GM12878 (cell line): ENCODE data around the gene PHLDB3. TPM values are rescaled to one million over a fixed set of nuclear protein-coding genes. Genes with fewer than 3 reads are reported as not detected.

Experiments
- BACH1 ChIP-seq: fragments of 450-650 bp; IDR thresholded peaks from 2 replicates; pipeline ENCODE4 v1.6.1; 2017; ENCODE audit warnings: mild to moderate bottlenecking, borderline replicate concordance
- ZNF207 ChIP-seq: fragments of 450-650 bp; IDR thresholded peaks from 2 replicates; pipeline ENCODE4 v1.6.1; 2014; ENCODE audit warnings: antibody characterized with exemption, mild to moderate bottlenecking, borderline replicate concordance
- polyA plus RNA-seq, 11 experiments: library from polyadenylated mRNA; depleted of rRNA in 4 of 11; unstranded in 6 of 11; stranded (reverse) in 5 of 11; fragments of >200 nt; fragmentation: Nextera tagmentation in 4 of 11; fragmentation: Illumina TruSeq in 1 of 11; extraction: Ambion mirVana in 4 of 11; extraction: Trizol in 1 of 11; gene quantifications; 1 replicate in 1 of 11; 2 replicates in 10 of 11; pipeline versions ENCODE4 v1.2.1 to v1.2.3, GENCODE V29; 2011 to 2016; ENCODE audit warnings: inconsistent platforms in 2 of 11, missing spikeins in 2 of 11, low read depth in 1 of 11
- total RNA-seq, 4 experiments: library from RNA; depleted of rRNA in 3 of 4; stranded (reverse); fragments of >200 nt in 3 of 4; fragmentation: Illumina TruSeq in 1 of 4; extraction: Trizol in 1 of 4; gene quantifications; 2 replicates each; pipeline versions ENCODE4 v1.2.1 to v1.2.3, GENCODE V29; 2013 to 2021
- TF ChIP-seq, protein P1 (sequence below): fragments of 450-650 bp; formaldehyde crosslinking; IDR thresholded peaks from 2 replicates; pipeline ENCODE4 v1.4.0; 2020; ENCODE audit warnings: mild to moderate bottlenecking, moderate library complexity
- TF ChIP-seq, protein P2 (sequence below): fragments of 450-650 bp; IDR thresholded peaks from 2 replicates; pipeline ENCODE4 v1.6.1; 2016; ENCODE audit warnings: mild to moderate bottlenecking

Gene PHLDB3
- total and polyA plus RNA-seq, 10 of the 15 experiments (the other 5 are each of a cell fraction or from before 2014, with no cell fraction given) = 0.13 to 13.0 (median 5.5) TPM

DNA sequence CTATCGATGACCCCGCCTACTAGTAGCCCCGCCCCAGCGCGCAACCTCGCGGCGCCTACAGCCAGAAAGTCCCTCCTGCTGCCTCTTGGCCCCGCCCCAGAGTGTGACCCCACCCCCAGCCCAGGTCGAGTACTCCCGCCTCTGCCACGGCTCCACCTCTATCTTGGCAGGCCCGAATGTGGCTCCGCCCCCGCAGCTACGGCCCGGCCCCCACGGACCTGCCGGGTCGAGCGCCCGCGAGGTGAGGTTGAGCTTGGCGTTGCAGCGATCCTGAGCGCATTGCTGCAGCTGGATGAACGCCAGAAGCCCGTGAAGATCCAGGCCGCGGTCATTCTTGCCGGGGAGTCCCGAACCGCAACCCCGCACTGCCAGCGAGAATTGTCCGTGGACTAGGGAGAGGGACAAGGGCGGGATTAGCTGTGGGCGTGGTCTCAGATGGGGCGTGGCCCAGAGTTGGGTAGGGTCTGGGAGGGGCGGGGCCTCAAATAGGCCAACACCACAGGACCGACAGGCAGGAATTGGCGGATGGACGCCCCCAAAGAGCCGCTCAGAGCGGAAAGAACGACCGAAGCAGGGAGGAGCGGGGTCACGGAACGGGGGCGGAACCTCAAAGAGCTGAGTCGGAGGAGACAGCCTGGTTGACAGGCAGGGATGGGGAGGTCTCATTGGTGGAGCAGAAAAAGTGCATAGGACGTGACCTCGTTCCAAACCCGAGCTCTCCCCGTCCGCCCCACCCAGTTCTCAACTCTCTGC, 41.0 kb downstream of the PHLDB3 start (continued):
- TF ChIP-seq, protein P1, sequence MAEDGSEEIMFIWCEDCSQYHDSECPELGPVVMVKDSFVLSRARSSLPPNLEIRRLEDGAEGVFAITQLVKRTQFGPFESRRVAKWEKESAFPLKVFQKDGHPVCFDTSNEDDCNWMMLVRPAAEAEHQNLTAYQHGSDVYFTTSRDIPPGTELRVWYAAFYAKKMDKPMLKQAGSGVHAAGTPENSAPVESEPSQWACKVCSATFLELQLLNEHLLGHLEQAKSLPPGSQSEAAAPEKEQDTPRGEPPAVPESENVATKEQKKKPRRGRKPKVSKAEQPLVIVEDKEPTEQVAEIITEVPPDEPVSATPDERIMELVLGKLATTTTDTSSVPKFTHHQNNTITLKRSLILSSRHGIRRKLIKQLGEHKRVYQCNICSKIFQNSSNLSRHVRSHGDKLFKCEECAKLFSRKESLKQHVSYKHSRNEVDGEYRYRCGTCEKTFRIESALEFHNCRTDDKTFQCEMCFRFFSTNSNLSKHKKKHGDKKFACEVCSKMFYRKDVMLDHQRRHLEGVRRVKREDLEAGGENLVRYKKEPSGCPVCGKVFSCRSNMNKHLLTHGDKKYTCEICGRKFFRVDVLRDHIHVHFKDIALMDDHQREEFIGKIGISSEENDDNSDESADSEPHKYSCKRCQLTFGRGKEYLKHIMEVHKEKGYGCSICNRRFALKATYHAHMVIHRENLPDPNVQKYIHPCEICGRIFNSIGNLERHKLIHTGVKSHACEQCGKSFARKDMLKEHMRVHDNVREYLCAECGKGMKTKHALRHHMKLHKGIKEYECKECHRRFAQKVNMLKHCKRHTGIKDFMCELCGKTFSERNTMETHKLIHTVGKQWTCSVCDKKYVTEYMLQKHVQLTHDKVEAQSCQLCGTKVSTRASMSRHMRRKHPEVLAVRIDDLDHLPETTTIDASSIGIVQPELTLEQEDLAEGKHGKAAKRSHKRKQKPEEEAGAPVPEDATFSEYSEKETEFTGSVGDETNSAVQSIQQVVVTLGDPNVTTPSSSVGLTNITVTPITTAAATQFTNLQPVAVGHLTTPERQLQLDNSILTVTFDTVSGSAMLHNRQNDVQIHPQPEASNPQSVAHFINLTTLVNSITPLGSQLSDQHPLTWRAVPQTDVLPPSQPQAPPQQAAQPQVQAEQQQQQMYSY = no peak
- TF ChIP-seq BACH1 (peak; percentile 16; the same call in 1 of the 2 replicates), ZNF207 (no peak)
- TF ChIP-seq, protein P2, sequence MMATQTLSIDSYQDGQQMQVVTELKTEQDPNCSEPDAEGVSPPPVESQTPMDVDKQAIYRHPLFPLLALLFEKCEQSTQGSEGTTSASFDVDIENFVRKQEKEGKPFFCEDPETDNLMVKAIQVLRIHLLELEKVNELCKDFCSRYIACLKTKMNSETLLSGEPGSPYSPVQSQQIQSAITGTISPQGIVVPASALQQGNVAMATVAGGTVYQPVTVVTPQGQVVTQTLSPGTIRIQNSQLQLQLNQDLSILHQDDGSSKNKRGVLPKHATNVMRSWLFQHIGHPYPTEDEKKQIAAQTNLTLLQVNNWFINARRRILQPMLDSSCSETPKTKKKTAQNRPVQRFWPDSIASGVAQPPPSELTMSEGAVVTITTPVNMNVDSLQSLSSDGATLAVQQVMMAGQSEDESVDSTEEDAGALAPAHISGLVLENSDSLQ = peak; percentile 90
